AG04449 (cell line): ENCODE data around the gene NHSL1.

ENCODE experiments used
- CTCF ChIA-PET: fragments of 350-600 bp; formaldehyde crosslinking; extraction: SDS; loops from one replicate; lab custom pipeline; 2021; ENCODE audit warnings: antibody characterized with exemption; lab: Yijun Ruan, JAX
- POLR2A ChIA-PET: fragments of 400-600, 350-600 bp; formaldehyde crosslinking; extraction: SDS; loops from one replicate; lab custom pipeline; 2020; ENCODE audit warnings: antibody characterized with exemption, inconsistent platforms; lab: Yijun Ruan, JAX
- DNase-seq: peaks from one replicate; pipeline ENCODE4 v3.0.0-alpha.2; 2010; ENCODE audit warnings: low read depth, low spot score
- H3K4me3 ChIP-seq: 2 replicates; pipeline ENCODE4 v1.5.1; 2011; ENCODE audit warnings: low read depth, mild to moderate bottlenecking, control low read depth, low read length
- CTCF ChIP-seq: IDR thresholded peaks from one replicate; pipeline ENCODE4 v1.5.1; 2011; ENCODE audit warnings: mild to moderate bottlenecking, moderate library complexity, low read length, control low read depth, inconsistent platforms; ENCODE audit not compliant: insufficient read depth; ENCODE audit errors: missing control alignments

NHSL1 gene

GRCh38 chr6:138465007-138465645, 34.2 kb downstream of the NHSL1 start:
- DNase-seq = peak; percentile 87
- TF ChIP-seq CTCF = no peak
- POLR2A ChIA-PET = interaction anchor here (0.7 to 0.9 kb wide), 3 partner anchors 12 to 34 kb away, joined by 3 to 5 read pairs (median 4); no protein-coding TSS in a partner anchor
- CTCF ChIA-PET = interaction anchor here (1.1 to 1.7 kb wide), 3 partner anchors 36 to 44 kb away, joined by 4 to 7 read pairs (median 6); no protein-coding TSS in a partner anchor
- H3K4me3 ChIP-seq = no peak overlapping the region

- POLR2A ChIA-PET = no interaction called here
- H3K4me3 ChIP-seq = no peak overlapping the region
- DNase-seq = no peak
- CTCF ChIA-PET = interaction anchor here (1.1 to 1.7 kb wide), 3 partner anchors 35 to 45 kb away, joined by 4 to 7 read pairs (median 6); no protein-coding TSS in a partner anchor
- no peak for TF ChIP-seq CTCF
Observed at GRCh38 chr6:138464085-138464484, 35.2 kb downstream of the NHSL1 start.

- DNase-seq = no peak
- no peak overlapping the region for H3K4me3 ChIP-seq
- TF ChIP-seq CTCF = no peak
- ChIA-PET POLR2A (no interaction called here), CTCF (interaction anchor here (1.4 kb wide), 1 partner anchor 305 kb away, joined by 3 read pairs; no protein-coding TSS in a partner anchor)
Observed at GRCh38 chr6:138461647-138462046, 37.6 kb downstream of the NHSL1 start.

GRCh38 chr6:138456401-138456790, 42.9 kb downstream of the NHSL1 start:
- CTCF ChIA-PET = interaction anchor here (0.8 to 2.8 kb wide), 5 partner anchors 20 to 340 kb away, joined by 3 to 8 read pairs (median 3); no protein-coding TSS in a partner anchor
- no peak for TF ChIP-seq CTCF
- no peak for DNase-seq
- POLR2A ChIA-PET = no interaction called here
- H3K4me3 ChIP-seq = no peak overlapping the region

- POLR2A ChIA-PET = no interaction called here
- no peak for TF ChIP-seq CTCF
- CTCF ChIA-PET = interaction anchor here (0.8 to 2.8 kb wide), 6 partner anchors 10 to 339 kb away, joined by 3 to 8 read pairs (median 3); no protein-coding TSS in a partner anchor
- no peak overlapping the region for H3K4me3 ChIP-seq
- DNase-seq = no peak
Observed at GRCh38 chr6:138455746-138456400, 43.4 kb downstream of the NHSL1 start.

- CTCF ChIA-PET = interaction anchor here (1.0 to 2.8 kb wide), 3 partner anchors 9 to 339 kb away, joined by 3 to 8 read pairs (median 3); no protein-coding TSS in a partner anchor
- no peak for DNase-seq
- H3K4me3 ChIP-seq = no peak overlapping the region
- no peak for TF ChIP-seq CTCF
- POLR2A ChIA-PET = no interaction called here
Observed at GRCh38 chr6:138454981-138455706, 44.1 kb downstream of the NHSL1 start.
